K562 (cell line): ENCODE measurements around the gene GARNL3. TPM values are rescaled to one million over a fixed set of nuclear protein-coding genes. Genes with fewer than 3 reads are reported as not detected.
A peak's percentile ranks its signal among the peaks of the same experiment; 100 is the strongest.

Source experiments
- ARNT ChIP-seq, 2 experiments: fragments of 450-650 bp; IDR thresholded peaks; 2 replicates each; pipeline ENCODE4 v1.6.1; 2016; ENCODE audit warnings: mild to moderate bottlenecking in 1 of 2
- CREBBP ChIP-seq: IDR thresholded peaks from one replicate; pipeline ENCODE4 v1.6.1; 2012; ENCODE audit warnings: low read depth, mild to moderate bottlenecking, control low read depth, inconsistent platforms, low read length
- DIDO1 ChIP-seq: fragments of 450-650 bp; IDR thresholded peaks from 2 replicates; pipeline ENCODE4 v1.6.1; 2016; ENCODE audit warnings: low read depth, missing biosample characterization, missing genetic modification characterization
- ESRRB ChIP-seq: fragments of 250-450 bp; sonication (Bioruptor Pico); IDR thresholded peaks from 2 replicates; pipeline ENCODE4 v1.5.0; 2020; ENCODE audit warnings: mild to moderate bottlenecking, moderate library complexity, borderline replicate concordance
- FOXA1 ChIP-seq: fragments of 450-650 bp; IDR thresholded peaks from 2 replicates; pipeline ENCODE4 v1.6.1; 2016; ENCODE audit warnings: mild to moderate bottlenecking, borderline replicate concordance
- GABPA ChIP-seq: fragments of 200-800 bp; sonication (Bioruptor generic); conservative IDR thresholded peaks from 2 replicates; pipeline ENCODE4 v1.6.1; 2016; ENCODE audit warnings: low read depth, missing genetic modification characterization, missing compliant biosample characterization
- HIVEP1 ChIP-seq: fragments of 250-450 bp; sonication (Bioruptor Pico); IDR thresholded peaks from 2 replicates; pipeline ENCODE4 v1.4.0; 2020; ENCODE audit warnings: mild to moderate bottlenecking
- JUN ChIP-seq, 2 experiments: sonication (generic) in 1 of 2; formaldehyde crosslinking in 1 of 2; IDR thresholded peaks; 2 replicates each; pipeline versions ENCODE4 v1.6.1 to v1.8.0; 2012 to 2022; ENCODE audit warnings: borderline replicate concordance in 2 of 2, mild to moderate bottlenecking in 2 of 2, improper control_type of control experiment in 1 of 2, low read depth in 1 of 2, low read length in 1 of 2, missing genetic modification reagents in 1 of 2
- JUND ChIP-seq, 2 experiments: IDR thresholded peaks; 2 replicates in 1 of 2; 3 replicates in 1 of 2; pipeline ENCODE4 v1.6.1; 2011; ENCODE audit warnings: borderline replicate concordance in 2 of 2, low read depth in 2 of 2, low read length in 2 of 2, improper control_type of control experiment in 1 of 2, missing biosample characterization in 1 of 2, missing genetic modification characterization in 1 of 2, missing genetic modification reagents in 1 of 2
- LCOR ChIP-seq: sonication (generic); formaldehyde crosslinking; IDR thresholded peaks from 2 replicates; pipeline ENCODE4 v1.8.0; 2022; ENCODE audit warnings: mild to moderate bottlenecking, missing genetic modification reagents
- PTBP1 ChIP-seq: fragments of 200-400 bp; formaldehyde crosslinking; IDR thresholded peaks from 2 replicates; pipeline ENCODE4 v1.6.1; 2017; ENCODE audit warnings: low read depth, low read length
- PYGO2 ChIP-seq: fragments of 450-650 bp; IDR thresholded peaks from 2 replicates; pipeline ENCODE4 v1.6.1; 2016; ENCODE audit warnings: mild to moderate bottlenecking, missing genetic modification characterization, moderate library complexity, missing compliant biosample characterization
- SAFB ChIP-seq: fragments of 200-400 bp; formaldehyde crosslinking; IDR thresholded peaks from 2 replicates; pipeline ENCODE4 v1.6.1; 2017; ENCODE audit warnings: low read depth, low read length, borderline replicate concordance
- SPI1 ChIP-seq: IDR thresholded peaks from 2 replicates; pipeline ENCODE4 v1.6.1; 2011; ENCODE audit warnings: low read depth, low read length, control low read depth, borderline replicate concordance
- TCF15 ChIP-seq: fragments of 250-450 bp; sonication (Bioruptor Pico); IDR thresholded peaks from 2 replicates; pipeline ENCODE4 v1.8.0; 2022; ENCODE audit warnings: moderate library complexity, mild to moderate bottlenecking, inconsistent platforms
- THRA ChIP-seq: fragments of 450-650 bp; IDR thresholded peaks from 2 replicates; pipeline ENCODE4 v1.6.1; 2017; ENCODE audit warnings: mild to moderate bottlenecking, moderate library complexity
- ZNF280B ChIP-seq: fragments of 250-450 bp; sonication (Bioruptor Pico); IDR thresholded peaks from 2 replicates; pipeline ENCODE4 v1.5.1; 2021; ENCODE audit warnings: mild to moderate bottlenecking
- ZNF586 ChIP-seq: fragments of 450-650 bp; formaldehyde crosslinking; conservative IDR thresholded peaks from 2 replicates; pipeline ENCODE4 v1.4.0; 2020; ENCODE audit warnings: mild to moderate bottlenecking, moderate library complexity
- ZNF668 ChIP-seq: fragments of 250-450 bp; sonication (Bioruptor Pico); IDR thresholded peaks from 2 replicates; pipeline ENCODE4 v1.8.0; 2022; ENCODE audit warnings: mild to moderate bottlenecking, inconsistent platforms
- ZNF778 ChIP-seq: fragments of 450-650 bp; formaldehyde crosslinking; IDR thresholded peaks from 2 replicates; pipeline ENCODE4 v1.4.0; 2020; ENCODE audit warnings: mild to moderate bottlenecking, moderate library complexity
- polyA plus RNA-seq, 8 experiments: library from polyadenylated mRNA; depleted of rRNA in 4 of 8; stranded (reverse) in 5 of 8; unstranded in 3 of 8; fragments of >200 nt; fragmentation: Nextera tagmentation in 2 of 8; fragmentation: Illumina TruSeq in 1 of 8; extraction: Ambion mirVana in 2 of 8; extraction: Trizol in 1 of 8; gene quantifications; 2 replicates each; pipeline versions ENCODE4 v1.2.1 to v1.2.3, GENCODE V29; 2011 to 2014; ENCODE audit warnings: inconsistent platforms in 1 of 8, missing spikeins in 1 of 8
- total RNA-seq, 7 experiments: library from RNA; depleted of rRNA in 6 of 7; stranded (reverse); fragments of >200 nt in 6 of 7; fragmentation: Illumina TruSeq in 2 of 7; extraction: Trizol in 2 of 7; gene quantifications; 2 replicates each; pipeline versions ENCODE4 v1.2.1 to v1.2.3, GENCODE V29; 2011 to 2021; ENCODE audit warnings: low replicate concordance in 1 of 7
- TF ChIP-seq, protein P1 (sequence below): sonication (generic); formaldehyde crosslinking; IDR thresholded peaks from 2 replicates; pipeline ENCODE4 v1.8.1; 2023; ENCODE audit warnings: mild to moderate bottlenecking, missing genetic modification reagents
- TF ChIP-seq, protein P2 (sequence below): fragments of 250-450 bp; sonication (Bioruptor Pico); IDR thresholded peaks from 2 replicates; pipeline ENCODE4 v1.5.0; 2020; ENCODE audit warnings: mild to moderate bottlenecking

GARNL3 gene
- total and polyA plus RNA-seq, 9 of the 15 experiments (the other 6 are each of a cell fraction or from before 2014, with no cell fraction given) = 0.35 to 2.7 (median 1.6) TPM

GRCh38 chr9:127380479-127380878, 115.9 kb downstream of the GARNL3 start (continued):
- TF ChIP-seq, protein P1, sequence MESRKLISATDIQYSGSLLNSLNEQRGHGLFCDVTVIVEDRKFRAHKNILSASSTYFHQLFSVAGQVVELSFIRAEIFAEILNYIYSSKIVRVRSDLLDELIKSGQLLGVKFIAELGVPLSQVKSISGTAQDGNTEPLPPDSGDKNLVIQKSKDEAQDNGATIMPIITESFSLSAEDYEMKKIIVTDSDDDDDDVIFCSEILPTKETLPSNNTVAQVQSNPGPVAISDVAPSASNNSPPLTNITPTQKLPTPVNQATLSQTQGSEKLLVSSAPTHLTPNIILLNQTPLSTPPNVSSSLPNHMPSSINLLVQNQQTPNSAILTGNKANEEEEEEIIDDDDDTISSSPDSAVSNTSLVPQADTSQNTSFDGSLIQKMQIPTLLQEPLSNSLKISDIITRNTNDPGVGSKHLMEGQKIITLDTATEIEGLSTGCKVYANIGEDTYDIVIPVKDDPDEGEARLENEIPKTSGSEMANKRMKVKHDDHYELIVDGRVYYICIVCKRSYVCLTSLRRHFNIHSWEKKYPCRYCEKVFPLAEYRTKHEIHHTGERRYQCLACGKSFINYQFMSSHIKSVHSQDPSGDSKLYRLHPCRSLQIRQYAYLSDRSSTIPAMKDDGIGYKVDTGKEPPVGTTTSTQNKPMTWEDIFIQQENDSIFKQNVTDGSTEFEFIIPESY (CRISPR knock-in tag) = no peak
- TF ChIP-seq LCOR = no peak
- no peak for TF ChIP-seq CREBBP
- TF ChIP-seq TCF15 (CRISPR knock-in tag) = no peak
- TF ChIP-seq JUND (IDR thresholded peaks at IDR 0.05; ENCODE audit: borderline replicate concordance, low read depth, low read length) = peak; percentile 49; the same call in 1 of the 2 replicates
- no peak for TF ChIP-seq JUND (tag; IDR thresholded peaks at IDR 0.05; ENCODE audit: borderline replicate concordance, low read depth, low read length)
- TF ChIP-seq JUN (IDR thresholded peaks at IDR 0.05; ENCODE audit: borderline replicate concordance, low read depth, low read length) = 0 out of 2 replicates have a peak, but pooled peaks have one; percentile 38
- TF ChIP-seq JUN (CRISPR knock-in tag; IDR thresholded peaks at IDR 0.05; ENCODE audit: borderline replicate concordance) = no peak
- TF ChIP-seq GABPA = no peak; the same call in 1 of the 2 replicates
- TF ChIP-seq ZNF778 (CRISPR knock-in tag) = no peak
- TF ChIP-seq ESRRB = no peak
- no peak for TF ChIP-seq PTBP1
- TF ChIP-seq HIVEP1 (CRISPR knock-in tag) = no peak
- TF ChIP-seq DIDO1 (tag) = no peak
- TF ChIP-seq ARNT (IDR thresholded peaks at IDR 0.05) = no peak
- no peak for TF ChIP-seq ZNF280B (CRISPR knock-in tag)
- no peak for TF ChIP-seq PYGO2 (tag)
- TF ChIP-seq FOXA1 = no peak
- no peak for TF ChIP-seq SPI1
- TF ChIP-seq THRA = no peak
- TF ChIP-seq, protein P2, sequence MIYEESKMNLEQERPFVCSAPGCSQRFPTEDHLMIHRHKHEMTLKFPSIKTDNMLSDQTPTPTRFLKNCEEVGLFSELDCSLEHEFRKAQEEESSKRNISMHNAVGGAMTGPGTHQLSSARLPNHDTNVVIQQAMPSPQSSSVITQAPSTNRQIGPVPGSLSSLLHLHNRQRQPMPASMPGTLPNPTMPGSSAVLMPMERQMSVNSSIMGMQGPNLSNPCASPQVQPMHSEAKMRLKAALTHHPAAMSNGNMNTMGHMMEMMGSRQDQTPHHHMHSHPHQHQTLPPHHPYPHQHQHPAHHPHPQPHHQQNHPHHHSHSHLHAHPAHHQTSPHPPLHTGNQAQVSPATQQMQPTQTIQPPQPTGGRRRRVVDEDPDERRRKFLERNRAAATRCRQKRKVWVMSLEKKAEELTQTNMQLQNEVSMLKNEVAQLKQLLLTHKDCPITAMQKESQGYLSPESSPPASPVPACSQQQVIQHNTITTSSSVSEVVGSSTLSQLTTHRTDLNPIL (CRISPR knock-in tag) = no peak
- TF ChIP-seq SAFB = no peak
- peak; percentile 39; the same call in 1 of the 2 replicates for TF ChIP-seq ZNF668
- TF ChIP-seq ZNF586 (CRISPR knock-in tag) = no peak
